PC-3 (cell line): ENCODE measurements around the gene FAAH2. TPM values are rescaled to one million over a fixed set of nuclear protein-coding genes. Genes with fewer than 3 reads are reported as not detected.
"Not testable (repeated sequence)": the region's sequence is repeated elsewhere in the genome, so short reads cannot be mapped to it uniquely, and the experiment has no call there.

Experiments
- ATAC-seq: fragments of 200-7000 bp; cut with Tn5 transposase; 2 replicates; pipeline ENCODE4 v1.9.1; 2020; ENCODE audit warnings: mild to moderate bottlenecking, moderate library complexity
- BruUV-seq: library from RNA; stranded (reverse); fragments of 400-500 nt; replicated peaks from 2 replicates; lab custom pipeline; 2021; lab: Mats Ljungman, UMichigan
- CTCF ChIA-PET: fragments of 300-600 bp; sonication (Branson Sonifier 250); formaldehyde crosslinking; loops from one replicate; lab custom pipeline; 2022; ENCODE audit warnings: antibody characterized with exemption; lab: Charles Lee
- POLR2A ChIA-PET: fragments of 300-600 bp; sonication (Branson Sonifier 250); formaldehyde crosslinking; loops from one replicate; lab custom pipeline; 2022; ENCODE audit warnings: antibody characterized with exemption; ENCODE audit not compliant: unreplicated experiment; lab: Charles Lee
- DNase-seq: peaks from one replicate; pipeline ENCODE4 v3.0.0-alpha.2; 2015
- H2AFZ ChIP-seq: fragments of 300-600 bp; sonication (generic); 2 replicates; pipeline ENCODE4 v1.6.0; 2016; ENCODE audit warnings: antibody characterized with exemption, low read length
- H3F3A ChIP-seq: fragments of 300-600 bp; sonication (generic); one replicate; pipeline ENCODE4 v1.6.0; 2017; ENCODE audit warnings: antibody characterized with exemption, low read length, control low read depth, mild to moderate bottlenecking; ENCODE audit not compliant: unreplicated experiment
- H3K27ac ChIP-seq: fragments of 300-600 bp; sonication (generic); 2 replicates; pipeline ENCODE4 v1.5.1; 2016; ENCODE audit warnings: mild to moderate bottlenecking, low read length
- H3K27me3 ChIP-seq: fragments of 300-600 bp; sonication (generic); 2 replicates; pipeline ENCODE4 v1.6.1; 2016; ENCODE audit warnings: low read length, mixed read lengths
- H3K36me3 ChIP-seq: fragments of 300-600 bp; sonication (generic); 2 replicates; pipeline ENCODE4 v1.6.1; 2016; ENCODE audit warnings: low read depth, mixed run types, low read length, mixed read lengths
- H3K4me1 ChIP-seq: fragments of 300-600 bp; sonication (generic); 2 replicates; pipeline ENCODE4 v1.5.1; 2016; ENCODE audit warnings: low read length; ENCODE audit not compliant: insufficient read depth
- H3K4me2 ChIP-seq: fragments of 300-600 bp; sonication (generic); 2 replicates; pipeline ENCODE4 v1.6.0; 2016; ENCODE audit warnings: low read length
- H3K4me3 ChIP-seq: fragments of 300-600 bp; sonication (generic); 2 replicates; pipeline ENCODE4 v1.5.1; 2016; ENCODE audit warnings: mild to moderate bottlenecking, low read length, mixed read lengths
- H3K79me2 ChIP-seq: fragments of 300-600 bp; sonication (generic); 2 replicates; pipeline ENCODE4 v1.6.1; 2017; ENCODE audit warnings: low read length, mixed read lengths
- H3K9ac ChIP-seq: fragments of 300-600 bp; sonication (generic); 2 replicates; pipeline ENCODE4 v1.6.0; 2016; ENCODE audit warnings: mild to moderate bottlenecking, low read length
- H3K9me2 ChIP-seq: fragments of 300-600 bp; sonication (generic); replicated peaks from 2 replicates; pipeline ENCODE4 v1.6.1; 2016; ENCODE audit warnings: mixed run types, low read length, mixed read lengths
- H3K9me3 ChIP-seq: fragments of 300-600 bp; sonication (generic); 2 replicates; pipeline ENCODE4 v1.6.1; 2016; ENCODE audit warnings: low read length, mixed read lengths
- H4K20me1 ChIP-seq: fragments of 300-600 bp; sonication (generic); 2 replicates; pipeline ENCODE4 v1.6.1; 2016; ENCODE audit warnings: low read length, mixed read lengths
- CTCF ChIP-seq: fragments of 300-600 bp; sonication (generic); conservative IDR thresholded peaks from 2 replicates; pipeline ENCODE4 v1.5.1; 2017; ENCODE audit warnings: antibody characterized with exemption, low read depth, mild to moderate bottlenecking, low read length
- EZH2 ChIP-seq: fragments of 300-600 bp; sonication (generic); IDR thresholded peaks from one replicate; pipeline ENCODE4 v1.6.1; 2017; ENCODE audit warnings: antibody characterized with exemption, mild to moderate bottlenecking, low read length; ENCODE audit not compliant: unreplicated experiment
- EZH2phosphoT487 ChIP-seq: fragments of 300-600 bp; sonication (generic); IDR thresholded peaks from 2 replicates; pipeline ENCODE4 v1.6.1; 2018; ENCODE audit warnings: mild to moderate bottlenecking, antibody characterized with exemption, low read length, borderline replicate concordance
- intact Hi-C: fragments of 100-400 bp; cut with micrococcal nuclease; formaldehyde crosslinking; loops from 2 replicates; pipeline ENCODE4 v1.9.0; 2023
- total RNA-seq: library from RNA; depleted of rRNA; stranded (reverse); fragments of >200 nt; gene quantifications from 2 replicates; pipeline ENCODE4 v1.2.3, GENCODE V29; 2014

The FAAH2 gene
- total RNA-seq, 1 experiment from 2014 or later = 1.6 TPM

GRCh38 chrX:57294961-57295360 lies 8.5 kb downstream of the FAAH2 start:
- Histone ChIP-seq H3F3A (no peaks in the 10 kb centered on the region), H4K20me1 (no peaks in the 10 kb centered on the region), H2AFZ (no peak overlapping the region), H3K36me3 (no peaks in the 10 kb centered on the region), H3K4me3 (no peak overlapping the region), H3K27me3 (no peaks in the 10 kb centered on the region), H3K4me1 (no peaks in the 10 kb centered on the region), H3K79me2 (no peaks in the 10 kb centered on the region), H3K9ac (no peak overlapping the region), H3K9me2 (no peaks in the 10 kb centered on the region), H3K4me2 (no peak overlapping the region), H3K9me3 (no peaks in the 10 kb centered on the region), H3K27ac (no peak overlapping the region)
- POLR2A ChIA-PET = no interaction called here
- no TSS peak for BruUV-seq
- TF ChIP-seq EZH2 (no peak), EZH2phosphoT487 (no peak), CTCF (no peak)
- DNase-seq (no peak), ATAC-seq (no peak)
- intact Hi-C loops = no loop called here
- CTCF ChIA-PET = no interaction called here

- POLR2A ChIA-PET, H3K79me2 ChIP-seq, H3K36me3 ChIP-seq, H4K20me1 ChIP-seq, H3K9me2 ChIP-seq, H3K4me3 ChIP-seq, H3K27me3 ChIP-seq, BruUV-seq, H3K4me2 ChIP-seq, H2AFZ ChIP-seq, H3K9ac ChIP-seq, H3K9me3 ChIP-seq, ATAC-seq, DNase-seq, H3F3A ChIP-seq, H3K4me1 ChIP-seq, CTCF ChIA-PET, intact Hi-C loops, H3K27ac ChIP-seq: not testable (repeated sequence)
These were observed 9.2 kb downstream of the FAAH2 start for GRCh38 chrX:57295679-57296078.

- H3K36me3 ChIP-seq = no peaks in the 10 kb centered on the region
- no peak overlapping the region for H3K4me3 ChIP-seq
- TF ChIP-seq EZH2 = no peak
- no peak for TF ChIP-seq EZH2phosphoT487
- TF ChIP-seq CTCF = no peak
- H4K20me1 ChIP-seq = no peaks in the 10 kb centered on the region
- H2AFZ ChIP-seq = no peak overlapping the region
- H3K9ac ChIP-seq = no peak overlapping the region
- H3K79me2 ChIP-seq = no peaks in the 10 kb centered on the region
- H3F3A ChIP-seq = no peaks in the 10 kb centered on the region
- DNase-seq (no peak), ATAC-seq (no peak)
- intact Hi-C loops = no loop called here
- CTCF ChIA-PET = no interaction called here
- POLR2A ChIA-PET = no interaction called here
- H3K27me3 ChIP-seq = no peaks in the 10 kb centered on the region
- H3K4me1 ChIP-seq = no peaks in the 10 kb centered on the region
- H3K9me3 ChIP-seq = no peaks in the 10 kb centered on the region
- no peak overlapping the region for H3K27ac ChIP-seq
- H3K9me2 ChIP-seq = no peaks in the 10 kb centered on the region
- H3K4me2 ChIP-seq = no peak overlapping the region
- BruUV-seq = no TSS peak
These were observed 27.2 kb downstream of the FAAH2 start for GRCh38 chrX:57313583-57314215.
